ENCODE measurements around the gene INPP5J.

GRCh38 chr22:31105282-31105929 lies 17.4 kb upstream of the INPP5J start:
- TF ChIP-seq, protein P1, sequence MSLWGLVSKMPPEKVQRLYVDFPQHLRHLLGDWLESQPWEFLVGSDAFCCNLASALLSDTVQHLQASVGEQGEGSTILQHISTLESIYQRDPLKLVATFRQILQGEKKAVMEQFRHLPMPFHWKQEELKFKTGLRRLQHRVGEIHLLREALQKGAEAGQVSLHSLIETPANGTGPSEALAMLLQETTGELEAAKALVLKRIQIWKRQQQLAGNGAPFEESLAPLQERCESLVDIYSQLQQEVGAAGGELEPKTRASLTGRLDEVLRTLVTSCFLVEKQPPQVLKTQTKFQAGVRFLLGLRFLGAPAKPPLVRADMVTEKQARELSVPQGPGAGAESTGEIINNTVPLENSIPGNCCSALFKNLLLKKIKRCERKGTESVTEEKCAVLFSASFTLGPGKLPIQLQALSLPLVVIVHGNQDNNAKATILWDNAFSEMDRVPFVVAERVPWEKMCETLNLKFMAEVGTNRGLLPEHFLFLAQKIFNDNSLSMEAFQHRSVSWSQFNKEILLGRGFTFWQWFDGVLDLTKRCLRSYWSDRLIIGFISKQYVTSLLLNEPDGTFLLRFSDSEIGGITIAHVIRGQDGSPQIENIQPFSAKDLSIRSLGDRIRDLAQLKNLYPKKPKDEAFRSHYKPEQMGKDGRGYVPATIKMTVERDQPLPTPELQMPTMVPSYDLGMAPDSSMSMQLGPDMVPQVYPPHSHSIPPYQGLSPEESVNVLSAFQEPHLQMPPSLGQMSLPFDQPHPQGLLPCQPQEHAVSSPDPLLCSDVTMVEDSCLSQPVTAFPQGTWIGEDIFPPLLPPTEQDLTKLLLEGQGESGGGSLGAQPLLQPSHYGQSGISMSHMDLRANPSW (CRISPR knock-in tag; conservative IDR thresholded peaks at IDR 0.05; ENCODE audit: low read depth): no peak
- no peak for TF ChIP-seq CTCF (IDR thresholded peaks at IDR 0.05)
- no peak for TF ChIP-seq NR1H2 (CRISPR knock-in tag; IDR thresholded peaks at IDR 0.05)
- TF ChIP-seq USF1 (CRISPR knock-in tag; IDR thresholded peaks at IDR 0.05): no peak
- TF ChIP-seq ZNF121 (CRISPR knock-in tag; IDR thresholded peaks at IDR 0.05): no peak
- TF ChIP-seq USF2 (CRISPR knock-in tag; IDR thresholded peaks at IDR 0.05): no peak
- TF ChIP-seq NR3C1 (CRISPR knock-in tag; conservative IDR thresholded peaks at IDR 0.05; ENCODE audit: low read depth): no peak

Data from WTC11 (cell line).